HG02973 (cell line): ENCODE measurements around the gene CCR5AS.

Experiments
- ATAC-seq: cut with Tn5 transposase; IDR thresholded peaks from one replicate; pipeline ENCODE4 v1.9.1; 2021; ENCODE audit warnings: moderate library complexity; ENCODE audit not compliant: unreplicated experiment

Gene CCR5AS

DNA sequence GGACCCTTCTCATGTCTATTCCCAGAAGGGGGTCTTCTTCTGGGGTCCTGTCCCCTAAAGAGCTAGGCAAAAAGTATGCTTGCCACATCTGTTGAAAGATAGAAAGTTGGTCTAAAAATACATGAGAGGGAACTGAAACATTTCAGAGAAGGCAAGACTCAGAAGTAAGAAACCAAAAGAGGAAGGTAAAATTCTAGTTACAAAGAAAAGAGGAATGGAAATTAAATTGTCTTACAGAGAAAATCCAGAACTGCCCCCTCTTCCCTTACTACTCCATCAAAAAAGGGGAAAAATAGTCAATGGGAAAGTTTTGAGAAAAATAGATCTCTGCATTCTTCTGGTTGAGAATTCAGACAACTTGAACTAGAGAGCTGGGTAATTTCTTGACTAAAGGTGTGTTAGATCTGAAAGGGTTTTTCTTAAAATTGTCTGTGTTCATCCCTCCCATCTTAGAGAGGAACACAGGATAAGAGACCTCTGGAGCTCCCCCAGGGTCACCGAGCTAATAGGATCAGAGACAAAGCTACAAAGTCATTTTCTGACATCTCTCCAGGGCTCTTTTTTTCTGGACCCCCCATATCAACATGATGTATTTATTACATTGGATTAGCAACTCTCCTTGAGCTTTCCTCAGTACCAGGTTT, 85.3 kb downstream of the CCR5AS start:
- ATAC-seq = no peak

DNA sequence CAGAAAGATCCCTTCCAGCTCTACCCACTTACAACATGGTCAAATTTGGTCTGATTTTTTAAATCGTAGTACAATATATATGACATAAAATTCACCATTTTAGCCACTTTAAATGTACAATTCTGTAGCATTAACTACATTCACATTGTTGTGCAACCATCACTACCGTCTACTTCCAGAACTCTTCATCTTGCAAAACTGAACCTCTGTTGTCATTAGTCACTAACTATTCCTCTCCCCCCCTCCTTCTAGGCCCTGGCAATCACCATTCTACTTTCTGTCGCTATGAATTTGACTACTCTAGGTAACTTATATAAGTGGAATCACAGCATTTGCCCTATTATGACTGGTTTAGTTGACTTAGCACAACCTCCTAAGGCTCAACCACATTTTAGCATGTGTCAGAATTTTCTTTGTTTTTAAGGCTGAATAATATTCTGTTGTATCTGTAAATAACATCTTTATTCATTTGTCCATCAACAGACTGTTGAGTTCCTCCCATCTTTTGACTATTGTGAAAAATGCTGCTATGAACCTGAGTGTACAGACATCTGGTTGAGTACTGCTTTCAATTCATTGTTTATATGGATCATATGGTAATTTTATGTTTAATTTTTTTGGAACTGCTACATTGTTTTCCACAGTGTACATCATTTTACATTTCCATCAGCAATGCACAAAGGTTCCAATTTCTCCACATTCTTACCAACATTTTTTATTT, 88.5 kb downstream of the CCR5AS start:
- no peak for ATAC-seq

DNA sequence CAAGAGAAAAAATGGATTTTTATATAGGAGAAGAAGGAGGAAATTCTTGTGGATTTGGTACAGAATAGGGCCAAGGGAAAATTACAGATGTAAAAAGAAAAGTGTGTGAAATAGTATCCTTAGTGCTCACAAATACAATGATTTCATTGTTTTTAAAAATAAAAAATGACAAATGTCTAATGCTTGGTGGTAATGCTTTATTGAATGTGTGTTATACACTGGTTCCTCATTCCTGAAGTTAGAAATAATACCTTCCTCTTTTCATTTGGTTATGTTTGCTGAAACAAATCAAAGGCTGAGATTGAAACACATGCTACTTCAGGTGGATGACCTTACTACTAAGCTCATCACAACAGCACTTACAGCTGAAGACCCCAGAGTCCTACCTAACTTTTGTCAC, 90.7 kb downstream of the CCR5AS start:
- ATAC-seq = no peak

DNA sequence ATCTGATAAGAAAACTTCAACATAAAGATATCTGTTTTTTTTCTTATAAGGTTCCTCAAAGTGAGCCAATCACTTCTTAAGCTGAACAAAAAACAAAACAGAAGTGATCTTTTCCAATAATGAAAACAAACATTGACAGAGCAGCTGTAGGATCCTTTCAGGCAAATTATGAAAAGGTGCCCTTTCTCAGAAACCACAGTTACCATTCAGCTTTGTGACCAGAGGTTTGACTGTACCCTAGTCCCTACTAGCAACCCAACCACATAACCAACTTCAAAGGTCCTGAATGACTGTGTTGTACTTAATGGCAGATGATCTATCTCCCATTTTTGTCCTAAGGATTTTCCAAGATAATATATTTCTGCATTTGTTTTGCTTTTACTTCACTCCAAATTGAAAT, 92.3 kb downstream of the CCR5AS start:
- ATAC-seq = peak; percentile 71
